Stimulated activated CD8-positive, alpha-beta memory T cell treated with anti-CD3 and anti-CD28 coated beads, Interleukin-12 subunit alpha, Interleukin-12 subunit beta, amount 100 ng/mL, for 24 hours (primary cell): ENCODE measurements around the gene TRMT2A.

Source experiments
- DNase-seq: peaks from one replicate; pipeline ENCODE4 v3.0.0-alpha.2; 2020; ENCODE audit errors: extremely low read depth

The TRMT2A gene

DNA sequence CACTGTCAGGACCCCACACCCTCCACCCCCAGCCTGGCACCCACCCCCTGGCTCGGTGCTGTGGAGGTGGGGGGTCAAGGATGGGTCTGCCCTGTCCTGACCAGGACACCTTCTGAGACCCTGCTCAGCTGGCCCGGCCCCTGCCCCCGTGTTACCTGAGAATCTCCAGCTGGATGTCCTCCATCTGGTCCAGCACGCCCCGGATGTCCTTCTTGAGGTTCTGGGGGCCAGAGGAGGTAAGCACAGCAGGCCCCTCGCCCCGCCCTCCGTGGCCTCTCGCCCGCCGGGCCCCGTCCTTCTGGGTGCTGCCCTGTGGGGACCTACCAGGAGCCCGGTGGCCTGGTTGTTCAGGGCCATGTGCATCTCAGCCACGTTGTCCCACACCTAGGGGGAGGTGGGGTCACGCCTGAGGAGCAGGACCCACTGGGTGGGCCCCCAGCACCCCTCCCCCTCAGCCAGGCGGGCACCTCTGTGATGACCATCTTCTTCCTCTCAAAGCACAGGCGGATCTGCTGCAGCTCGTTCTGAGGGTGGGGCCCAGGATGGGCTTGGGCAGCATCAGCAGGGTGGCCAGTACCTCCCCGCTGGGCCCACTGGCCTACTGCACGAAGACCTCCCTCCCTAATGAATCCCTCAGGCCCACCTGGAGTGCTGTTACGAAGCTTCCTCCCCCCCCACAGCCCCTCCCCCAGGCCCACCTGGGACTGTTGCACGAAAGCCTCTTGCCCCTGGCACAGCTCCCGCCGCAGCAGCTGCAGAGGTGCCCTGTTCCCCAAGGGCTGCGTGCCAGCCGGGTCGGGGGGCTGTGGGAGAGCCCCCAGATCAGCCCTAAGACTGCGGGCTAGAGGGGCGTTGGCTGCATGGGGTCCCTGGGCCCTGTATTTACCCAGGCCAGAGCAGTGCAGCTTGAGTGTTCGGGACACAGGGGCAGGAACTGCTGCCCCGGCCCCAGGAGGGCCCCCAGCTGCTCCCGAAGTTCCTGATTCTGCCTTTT lies 32.5 kb upstream of the TRMT2A start:
- no peak for DNase-seq

DNA sequence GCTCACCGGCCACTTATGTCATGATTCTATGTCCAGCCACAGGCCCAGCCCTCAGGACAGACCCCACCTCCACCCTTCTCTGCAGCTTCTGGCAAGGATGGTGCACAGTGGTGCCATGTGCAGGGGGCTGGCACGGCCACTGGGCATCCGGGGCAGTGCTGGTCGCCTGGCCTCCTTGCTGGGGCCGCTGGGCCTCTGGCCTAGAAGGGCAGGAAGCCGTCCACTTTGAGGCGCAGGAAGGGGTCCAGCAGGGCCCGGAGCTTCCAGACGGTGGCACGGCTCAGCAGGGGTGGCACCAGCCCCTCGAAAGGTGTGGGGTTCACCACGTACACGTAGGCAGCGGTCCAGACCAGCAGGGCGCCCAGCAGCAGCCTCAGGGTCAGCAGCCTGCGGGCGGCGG lies 31.4 kb upstream of the TRMT2A start:
- DNase-seq: no peak

- no peak for DNase-seq
Observed at GRCh38 chr22:20147237-20147988, 30.4 kb upstream of the TRMT2A start.

- no peak for DNase-seq
Observed at GRCh38 chr22:20146777-20147176, 29.8 kb upstream of the TRMT2A start.

DNA sequence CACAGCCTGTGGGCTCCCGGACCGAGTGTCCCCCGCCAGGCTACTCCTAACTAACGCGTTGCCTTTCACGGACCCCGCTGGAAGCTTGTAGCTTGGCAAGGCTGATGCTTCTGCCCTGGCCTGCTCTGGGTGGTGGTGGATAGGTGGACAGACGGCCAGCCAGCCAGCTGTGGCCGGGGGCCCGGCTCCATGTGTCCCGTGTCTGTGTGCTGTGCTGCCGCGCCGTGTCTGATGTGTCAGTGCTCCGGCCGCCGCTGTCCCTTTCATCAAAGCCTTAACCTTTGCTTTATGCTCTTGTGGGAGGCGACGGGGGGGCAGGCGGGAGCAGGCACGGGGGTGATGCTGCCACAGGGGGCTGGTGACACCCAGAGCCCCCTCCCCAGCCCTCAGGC lies 28.8 kb upstream of the TRMT2A start:
- DNase-seq: no peak

DNA sequence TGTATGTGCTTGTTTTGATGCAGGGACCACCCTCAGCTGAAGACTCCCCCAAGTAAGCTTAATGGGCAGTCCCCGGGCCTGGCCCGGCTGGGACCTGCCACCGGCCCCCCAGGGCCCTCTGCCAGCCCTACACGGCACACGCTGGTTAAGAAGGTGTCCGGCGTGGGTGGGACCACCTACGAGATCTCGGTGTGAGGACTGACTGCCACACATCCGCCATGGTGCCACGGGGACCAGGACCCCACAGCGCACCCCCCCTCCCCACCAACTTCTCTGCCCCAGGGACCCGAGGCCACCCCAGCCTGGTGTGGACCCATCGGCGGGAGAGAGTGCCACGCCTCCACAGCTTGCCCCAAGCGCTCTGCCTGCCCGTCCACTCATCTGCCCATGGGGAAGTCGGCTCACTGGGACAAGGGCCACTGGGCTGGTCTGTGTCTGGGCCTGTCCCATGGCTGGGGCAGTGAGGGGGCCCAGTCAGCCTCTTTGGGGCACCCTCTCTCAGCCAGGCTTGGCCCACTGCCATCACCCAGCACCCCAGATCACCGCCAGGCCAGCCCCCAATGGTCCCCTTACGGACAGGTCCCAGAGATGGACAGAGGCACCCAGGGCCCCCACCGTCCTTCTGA lies 28.3 kb upstream of the TRMT2A start:
- DNase-seq: no peak

DNA sequence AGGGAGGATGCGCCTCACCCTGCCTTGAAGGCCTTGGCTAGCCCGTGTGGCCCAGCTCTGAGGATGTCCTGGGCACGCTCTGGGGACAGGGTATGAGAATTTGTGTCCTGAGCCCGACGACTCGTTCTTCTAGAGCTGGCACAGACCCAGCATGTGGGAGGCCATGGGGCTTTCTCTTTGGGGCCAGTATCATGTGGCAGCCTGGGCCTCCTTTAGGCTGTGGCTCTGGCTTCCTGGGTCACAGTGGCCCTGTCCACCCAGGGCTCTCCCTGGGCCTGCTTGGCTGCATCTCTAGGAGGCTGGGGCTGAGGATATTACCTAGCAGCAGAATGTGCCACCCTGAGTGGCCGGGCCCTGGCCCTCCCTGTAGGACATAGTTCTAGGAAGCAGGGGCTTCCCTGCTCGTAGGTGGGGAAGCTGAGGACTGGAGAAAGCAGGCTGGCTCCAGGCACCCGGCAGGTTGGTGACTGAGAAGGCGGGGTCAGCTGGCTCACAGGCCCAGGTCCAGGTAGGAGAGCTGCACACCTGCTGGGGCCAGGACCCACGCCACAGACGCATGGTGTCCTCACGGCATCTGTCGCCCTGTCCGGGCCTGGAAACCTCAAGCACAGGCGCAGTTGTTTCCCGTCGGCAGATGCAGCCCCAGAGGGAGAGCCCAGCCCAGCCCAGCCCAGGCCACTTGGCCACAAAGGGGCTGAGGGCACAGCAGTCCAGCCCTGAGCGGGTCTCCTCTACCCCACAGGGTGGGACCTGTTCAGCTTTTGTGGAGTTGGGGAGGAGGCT lies 27.0 kb upstream of the TRMT2A start:
- DNase-seq: no peak

GRCh38 chr22:20142711-20143621 lies 25.9 kb upstream of the TRMT2A start:
- DNase-seq: no peak

DNA sequence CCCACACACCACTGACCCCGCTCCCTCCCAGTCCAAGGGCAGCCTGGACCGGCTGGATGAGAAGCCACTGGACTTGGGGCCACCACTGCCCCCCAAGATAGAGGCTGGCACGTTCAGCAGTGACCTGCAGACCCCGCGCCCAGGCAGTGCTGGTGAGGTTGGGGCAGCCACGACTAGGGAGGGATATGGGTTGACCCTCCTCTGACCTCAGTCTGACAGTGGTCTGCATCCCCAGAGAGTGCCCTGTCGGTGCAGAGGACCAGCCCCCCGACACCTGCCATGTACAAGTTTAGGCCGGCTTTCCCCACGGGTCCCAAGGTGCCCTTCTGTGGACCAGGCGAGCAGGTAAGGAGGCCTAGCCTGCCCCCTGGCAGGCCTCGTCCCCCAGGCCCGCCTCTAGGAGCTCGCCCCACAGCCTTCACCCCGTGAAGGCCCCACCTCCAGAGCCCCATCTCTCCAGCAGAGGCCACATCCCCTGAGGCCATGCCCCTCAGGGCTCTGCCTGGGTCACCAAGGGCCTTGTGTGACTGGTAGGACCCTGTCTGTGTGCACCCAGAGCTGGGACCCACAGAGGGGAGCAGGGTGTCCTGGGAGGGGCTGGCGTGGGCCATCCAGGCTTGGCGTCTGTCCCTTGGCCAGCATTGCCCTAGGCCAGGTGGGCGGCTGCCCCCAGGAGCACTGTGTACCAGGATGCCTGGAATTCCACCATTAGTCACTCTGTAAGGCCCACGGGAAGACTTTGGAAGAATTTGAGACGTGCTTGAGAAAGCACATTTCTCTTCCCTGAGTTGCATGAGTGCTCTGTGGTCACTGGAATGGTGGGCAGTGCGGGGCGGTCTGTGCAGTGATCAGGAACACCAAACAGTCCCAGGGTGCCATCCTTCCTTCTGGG lies 24.4 kb upstream of the TRMT2A start:
- no peak for DNase-seq

DNA sequence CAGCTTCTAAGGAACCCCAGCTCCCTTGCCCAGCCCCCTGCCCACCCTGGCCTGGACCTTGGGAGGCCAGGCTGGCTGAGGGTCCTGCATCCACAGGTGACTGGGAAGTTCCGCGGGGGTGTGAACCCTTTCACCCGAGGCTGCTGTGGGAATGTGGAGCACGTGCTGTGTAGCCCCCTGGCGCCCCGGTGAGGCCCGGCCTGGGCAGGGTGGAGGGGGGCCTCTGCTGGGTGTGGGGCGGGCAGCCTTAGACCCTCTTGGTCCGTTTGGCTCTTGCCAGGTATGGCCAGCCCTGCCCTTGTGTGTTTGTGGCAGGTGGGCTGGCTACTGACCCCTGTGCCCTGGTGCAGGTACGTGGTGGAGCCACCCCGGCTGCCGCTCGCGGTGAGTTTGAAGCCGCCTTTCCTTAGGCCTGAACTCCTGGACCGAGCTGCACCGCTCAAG lies 23.5 kb upstream of the TRMT2A start:
- no peak for DNase-seq

GRCh38 chr22:20140107-20140445 lies 23.1 kb upstream of the TRMT2A start:
- no peak for DNase-seq

DNA sequence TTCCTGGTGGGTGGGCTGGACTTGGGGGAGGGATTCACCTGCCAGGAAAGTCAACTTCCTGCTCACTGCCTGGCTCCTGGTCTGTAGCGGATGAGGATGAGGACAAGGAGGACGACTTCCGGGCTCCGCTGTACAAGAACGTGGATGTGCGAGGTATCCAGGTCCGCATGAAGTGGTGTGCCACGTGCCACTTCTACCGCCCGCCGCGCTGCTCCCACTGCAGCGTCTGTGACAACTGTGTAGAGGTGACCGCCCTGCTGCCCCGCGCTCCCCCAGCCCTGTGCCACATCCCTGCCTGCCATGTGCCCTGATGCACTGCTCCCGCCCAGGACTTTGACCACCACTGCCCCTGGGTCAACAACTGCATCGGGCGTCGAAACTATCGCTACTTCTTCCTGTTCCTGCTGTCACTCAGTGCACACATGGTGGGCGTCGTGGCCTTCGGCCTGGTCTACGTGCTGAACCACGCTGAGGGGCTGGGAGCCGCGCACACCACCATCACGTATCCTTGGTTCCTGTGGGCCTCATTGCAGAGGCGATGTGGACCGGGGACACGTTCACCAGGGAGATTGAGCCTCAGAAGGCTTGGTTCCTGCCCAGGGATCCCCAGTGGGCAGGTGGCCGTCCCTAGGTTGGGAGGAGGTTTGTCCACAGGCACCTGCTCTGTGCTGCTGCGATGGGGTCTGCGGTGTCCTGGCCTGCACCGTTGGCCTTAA lies 22.5 kb upstream of the TRMT2A start:
- no peak for DNase-seq

DNA sequence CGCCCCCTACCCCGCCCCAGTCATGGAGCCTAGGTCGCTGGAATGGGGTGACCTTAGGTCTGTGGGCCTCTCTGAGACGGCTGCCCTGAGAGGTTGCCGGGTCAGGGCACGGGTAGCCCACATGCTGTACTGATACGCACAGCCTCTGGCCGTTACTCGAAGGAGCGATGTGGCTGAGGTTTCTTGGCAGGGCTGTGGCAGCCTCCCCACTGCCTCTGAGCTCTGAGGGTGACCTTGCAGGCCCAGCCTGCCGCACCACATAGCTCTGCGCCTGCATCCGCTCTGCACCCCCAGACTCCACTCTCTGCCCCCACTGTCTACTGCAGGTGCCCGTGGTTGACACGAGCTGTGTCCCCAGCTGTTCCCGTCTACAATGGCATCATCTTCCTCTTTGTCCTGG lies 21.8 kb upstream of the TRMT2A start:
- no peak for DNase-seq

GRCh38 chr22:20138417-20138738 lies 21.4 kb upstream of the TRMT2A start:
- DNase-seq: no peak

- no peak for DNase-seq
Observed at GRCh38 chr22:20137671-20138416, 20.8 kb upstream of the TRMT2A start.

GRCh38 chr22:20137113-20137512 lies 20.1 kb upstream of the TRMT2A start:
- no peak for DNase-seq

GRCh38 chr22:20136603-20136873 lies 19.5 kb upstream of the TRMT2A start:
- DNase-seq: no peak

DNA sequence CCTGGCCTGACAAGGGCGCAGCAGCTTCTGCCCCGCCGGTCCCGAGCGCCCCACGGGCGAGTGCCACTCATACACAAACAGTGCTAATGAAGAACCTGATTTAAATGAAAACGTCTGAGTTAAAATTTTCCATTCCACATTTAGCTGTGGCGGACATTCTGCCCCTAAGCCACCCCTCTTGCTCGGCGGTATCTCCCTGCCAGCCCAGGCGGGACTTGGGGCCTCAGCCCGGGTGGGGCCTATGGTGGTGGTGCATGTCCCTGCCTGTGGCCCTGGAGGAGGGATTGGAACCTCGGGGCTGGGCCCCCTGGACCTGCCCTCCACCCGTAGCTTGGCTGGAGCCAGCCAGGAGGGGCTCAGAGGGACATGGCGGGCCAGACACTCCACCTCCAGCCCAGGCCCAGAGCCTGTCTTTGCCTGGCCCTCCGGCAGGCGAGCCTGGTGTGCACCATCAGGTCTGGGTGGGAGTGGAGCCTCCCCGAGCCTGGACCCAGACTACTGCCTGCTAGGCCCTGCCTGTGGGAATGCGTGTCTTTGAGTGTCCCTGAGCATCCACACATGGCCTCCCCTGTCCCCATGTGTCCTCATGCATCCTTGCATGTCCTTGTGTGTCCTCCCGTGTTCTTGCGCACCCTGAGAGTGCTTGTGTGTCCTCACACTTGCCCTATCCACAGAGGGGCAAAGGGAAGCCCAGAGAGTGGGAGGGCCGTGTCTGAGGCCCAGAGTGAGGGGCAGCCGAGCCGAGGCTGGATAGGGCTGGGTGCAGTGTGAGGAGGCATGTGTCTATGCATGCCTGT lies 19.0 kb upstream of the TRMT2A start:
- no peak for DNase-seq
